Measurements from ENCODE around the gene HABP4. TPM values are rescaled to one million over a fixed set of nuclear protein-coding genes. Genes with fewer than 3 reads are reported as not detected.

HABP4 gene
- total and polyA plus RNA-seq, 2 of the 4 experiments (the other 2 are of a cell fraction) = 5.2 to 10.6 TPM

GRCh38 chr9:96482476-96482875 lies 32.5 kb downstream of the HABP4 start:
- Histone ChIP-seq H4K5ac (ENCODE audit: low read depth, low read length) (no peak overlapping the region), H3K9ac (ENCODE audit: low read depth, low read length) (no peak overlapping the region), H2BK5ac (ENCODE audit: low read depth, low read length, poor library complexity, severe bottlenecking) (no peak overlapping the region), H3K36me3 (ENCODE audit: control insufficient read depth, insufficient read depth, low read length) (peaks cover 5% of the 10 kb centered on the region; the same call in 1 of the 2 replicates), H3K79me1 (ENCODE audit: low read depth in 1 of 2, low read length in 2 of 2) (peaks cover 2 to 20% of the 10 kb centered on the region in 2 experiments; a peak in 3 of 4 replicates), H3K27me3 (ENCODE audit: control insufficient read depth, insufficient read depth, low read length) (no peaks in the 10 kb centered on the region), H3K4me1 (ENCODE audit: control insufficient read depth, insufficient read depth, low read length) (peaks cover 11% of the 10 kb centered on the region), H2AK5ac (ENCODE audit: low read depth, low read length) (no peak overlapping the region), H3K14ac (replicated peaks; ENCODE audit: low read depth, low read length) (no peak overlapping the region), H3K9me1 (ENCODE audit: insufficient read depth, low read length) (peaks cover 10% of the 10 kb centered on the region; the same call in 1 of the 2 replicates), H3K4me3 (ENCODE audit: insufficient read depth, low read depth, low read length) (no peak overlapping the region), H3K18ac (ENCODE audit: low read depth, low read length) (no peak overlapping the region), H3K4me2 (ENCODE audit: low read depth, low read length) (no peak overlapping the region), H3K56ac (ENCODE audit: extremely low read depth, insufficient read depth, low read length) (no peak overlapping the region), H3K9me3 (ENCODE audit: control insufficient read depth, insufficient read depth, low read length) (no peaks in the 10 kb centered on the region), H4K8ac (ENCODE audit: low read depth in 2 of 2, low read length in 2 of 2) (no peak overlapping the region), H4K91ac (ENCODE audit: insufficient read depth, low read depth, low read length) (no peak overlapping the region), H2AFZ (replicated peaks; ENCODE audit: low read length, poor library complexity) (no peak overlapping the region), H2AK9ac (replicated peaks; ENCODE audit: low read depth, low read length, poor library complexity) (no peak overlapping the region), H4K20me1 (ENCODE audit: insufficient read depth, low read length) (peaks cover 4% of the 10 kb centered on the region; the same call in 1 of the 2 replicates), H2BK15ac (ENCODE audit: low read depth, low read length) (no peak overlapping the region), H3K4ac (ENCODE audit: low read depth, low read length) (no peak overlapping the region), H3K27ac (ENCODE audit: insufficient read depth, low read length) (no peak overlapping the region), H2BK20ac (ENCODE audit: low read depth, low read length) (no peak overlapping the region), H3K23ac (ENCODE audit: low read depth, low read length) (no peak overlapping the region), H2BK120ac (ENCODE audit: low read depth, low read length) (no peak overlapping the region)
- dilution Hi-C loops (cut with HindIII; ENCODE audit: low sequenced_read_pairs, unreplicated experiment) (no loop called here), in situ Hi-C loops (cut with MboI; ENCODE audit: low sequenced_read_pairs) (no loop called here), intact Hi-C loops (cut with micrococcal nuclease) (no loop called here)
- no CpG with 5 or more reads among the region's 2 CpGs for WGBS, 2 experiments (ENCODE audit: extremely low coverage in 2 of 2, insufficient read length in 1 of 2)
- ATAC-seq (ENCODE audit: low read depth) (no peak), DNase-seq (no peak)
- BruUV-seq (replicated peaks) = no TSS peak
- no peak for TF ChIP-seq BHLHE40 (IDR thresholded peaks at IDR 0.05; ENCODE audit: low read depth, low read length)
- TF ChIP-seq CEBPB (IDR thresholded peaks at IDR 0.05; ENCODE audit: low read depth, low read length) = no peak
- no peak for TF ChIP-seq NFE2L2 (IDR thresholded peaks at IDR 0.05; ENCODE audit: low read depth, low read length)
- TF ChIP-seq RCOR1 (IDR thresholded peaks at IDR 0.05; ENCODE audit: insufficient replicate concordance, low read length) = no peak
- TF ChIP-seq SMC3 (IDR thresholded peaks at IDR 0.05; ENCODE audit: low read depth, low read length) = no peak
- ChIA-PET POLR2A (ENCODE audit: unreplicated experiment) (no interaction called here), CTCF (interaction anchor here (0.6 kb wide), 1 partner anchor 353 kb away, joined by 3 read pairs; no protein-coding TSS in a partner anchor)
